HG02970 (cell line): ENCODE data around the gene PLA2G12A.
"Not testable (repeated sequence)": the region's sequence is repeated elsewhere in the genome, so short reads cannot be mapped to it uniquely, and the experiment has no call there.

Experiments used
- ATAC-seq: cut with Tn5 transposase; IDR thresholded peaks from one replicate; pipeline ENCODE4 v1.9.1; 2021; ENCODE audit warnings: mild to moderate bottlenecking, moderate library complexity, moderate number of reproducible peaks; ENCODE audit not compliant: unreplicated experiment, low FRiP score

PLA2G12A gene

DNA sequence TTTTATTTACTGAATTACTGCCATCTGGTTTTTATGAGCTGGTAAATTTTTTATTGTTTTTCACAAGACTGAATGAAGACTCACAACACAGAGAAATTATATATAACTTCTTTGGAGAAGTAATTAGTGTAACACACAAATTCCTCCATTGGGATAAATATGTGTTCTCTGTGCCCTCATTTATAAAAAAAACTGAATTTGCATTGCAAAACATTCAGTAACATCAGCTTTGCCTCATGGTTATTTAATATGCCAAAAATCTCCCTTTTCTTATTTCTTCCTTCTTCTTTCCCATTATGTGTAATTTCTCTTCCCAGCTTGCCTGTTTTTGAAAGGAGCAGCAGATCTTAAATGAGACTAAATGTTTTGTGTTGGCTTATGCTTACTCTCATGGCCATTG, 45.1 kb downstream of the PLA2G12A start:
- ATAC-seq: no peak

DNA sequence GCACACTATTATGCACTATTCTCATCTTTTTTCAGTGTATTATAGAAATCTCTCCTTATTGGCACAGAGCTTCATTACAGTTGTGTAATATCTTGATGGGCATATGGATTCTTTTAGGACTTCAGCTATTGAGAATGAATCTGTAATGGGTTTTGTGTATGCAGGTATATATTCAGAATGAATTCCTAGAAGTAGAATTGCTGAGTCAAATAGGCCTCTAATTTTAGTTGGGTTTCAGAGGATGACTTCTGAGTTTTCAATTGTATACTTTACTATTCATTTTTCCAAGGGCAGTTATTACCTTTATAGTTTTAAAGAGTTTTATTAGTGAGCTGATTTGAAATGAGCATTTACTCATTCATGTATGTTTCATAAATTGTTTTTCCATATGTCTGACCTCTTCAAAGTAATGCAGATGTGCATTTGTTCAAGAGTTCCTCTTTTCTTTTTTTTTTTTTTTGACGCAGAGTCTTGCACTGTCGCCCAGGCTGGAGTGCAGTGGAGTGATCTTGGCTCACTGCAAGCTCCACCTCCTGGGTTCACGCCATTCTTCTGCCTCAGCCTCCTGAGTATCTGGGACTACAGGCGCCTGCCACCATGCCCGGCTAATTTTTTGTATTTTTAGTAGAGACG, 46.1 kb downstream of the PLA2G12A start:
- ATAC-seq: no peak

DNA sequence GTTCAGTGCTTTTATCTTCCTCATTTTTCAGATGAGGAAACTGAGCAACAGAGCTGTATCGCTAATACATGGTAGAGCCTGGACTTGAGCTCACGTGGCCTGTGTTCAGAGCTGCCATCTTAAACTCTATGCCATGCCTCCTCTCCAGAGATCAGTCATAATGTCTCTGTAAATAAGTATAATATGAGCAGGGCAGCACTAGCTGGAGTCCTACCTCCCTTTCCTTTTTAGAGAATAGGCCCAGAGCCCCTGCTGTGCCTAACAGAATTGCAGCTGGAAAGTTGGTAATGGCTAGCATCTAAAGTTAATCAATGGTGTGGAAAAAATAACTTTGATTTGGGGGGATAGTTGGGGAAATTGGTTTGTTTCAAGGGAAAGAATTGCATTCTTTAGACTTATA, 47.0 kb downstream of the PLA2G12A start:
- no peak for ATAC-seq

DNA sequence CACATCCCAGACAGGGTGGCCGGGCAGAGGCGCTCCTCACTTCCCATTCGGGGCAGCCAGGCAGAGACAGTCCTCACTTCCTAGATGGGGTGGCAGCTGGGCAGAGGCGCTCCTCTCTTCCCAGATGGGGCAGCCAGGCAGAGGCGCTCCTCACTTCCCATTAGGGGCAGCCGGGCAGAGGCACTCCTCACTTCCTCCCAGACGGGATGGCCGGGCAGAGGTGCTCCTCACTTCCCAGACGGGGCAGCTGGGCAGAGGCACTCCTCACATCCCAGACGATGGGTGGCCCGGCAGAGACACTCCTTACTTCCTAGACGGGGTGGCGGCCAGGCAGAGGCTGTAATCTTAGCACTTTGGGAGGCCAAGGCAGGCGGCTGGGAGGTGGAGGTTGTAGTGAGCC, 50.9 kb downstream of the PLA2G12A start:
- ATAC-seq: not testable (repeated sequence)

DNA sequence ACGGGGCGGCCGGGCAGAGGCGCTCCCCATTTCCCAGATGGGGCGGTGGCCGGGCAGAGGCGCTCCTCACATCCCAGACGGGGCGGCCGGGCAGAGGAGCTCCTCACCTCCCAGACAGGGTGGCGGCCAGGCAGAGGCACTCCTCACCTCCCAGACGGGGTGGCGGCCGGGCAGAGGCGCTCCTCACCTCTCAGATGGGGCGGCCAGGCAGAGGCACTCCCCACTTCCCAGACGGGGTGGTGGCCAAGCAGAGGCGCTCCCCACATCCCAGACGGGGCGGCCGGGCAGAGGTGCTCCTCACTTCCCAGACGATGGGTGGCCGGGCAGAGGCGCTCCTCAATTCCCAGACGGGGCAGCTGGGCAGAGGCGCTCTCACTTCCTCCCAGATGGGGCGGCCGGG, 51.4 kb downstream of the PLA2G12A start:
- not testable (repeated sequence) for ATAC-seq

DNA sequence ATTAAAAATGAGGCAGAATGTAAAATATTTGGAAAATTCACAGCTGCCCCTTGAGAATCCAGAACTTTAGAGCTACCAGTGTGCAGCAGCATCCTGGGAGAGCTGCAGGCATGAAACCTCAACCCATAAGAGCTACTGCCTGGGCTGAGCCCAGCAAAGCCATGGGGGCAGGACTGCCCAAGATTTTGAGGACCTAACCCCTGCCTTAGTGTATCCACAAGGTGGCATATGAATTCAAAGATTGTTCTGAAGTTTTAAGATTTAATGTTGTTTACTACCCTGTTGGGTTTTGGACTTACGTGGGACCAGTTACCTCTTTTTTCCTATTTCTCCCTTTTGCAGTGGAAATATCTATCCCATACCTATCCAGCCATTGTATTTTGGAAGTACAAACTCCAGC, 53.0 kb downstream of the PLA2G12A start:
- no peak for ATAC-seq

DNA sequence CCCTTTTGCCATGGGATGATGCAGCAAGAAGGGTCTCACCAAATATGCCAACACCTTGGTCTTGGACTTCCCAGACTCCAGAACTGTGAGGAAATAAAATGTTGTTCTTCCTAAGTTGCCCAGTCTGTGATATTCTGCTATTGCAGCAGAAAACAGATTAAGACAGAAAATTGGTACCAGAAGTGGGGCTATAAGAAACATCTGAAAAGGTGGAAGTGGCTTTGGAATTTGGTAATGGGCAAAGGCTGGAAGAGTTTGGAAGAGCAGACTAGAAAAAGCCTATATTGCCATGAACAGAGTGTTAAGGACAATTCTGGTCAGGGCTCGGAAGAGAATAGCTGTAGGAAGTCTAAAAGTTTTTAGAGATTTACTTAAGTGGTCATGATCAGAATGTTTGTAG, 54.0 kb downstream of the PLA2G12A start:
- ATAC-seq: no peak

DNA sequence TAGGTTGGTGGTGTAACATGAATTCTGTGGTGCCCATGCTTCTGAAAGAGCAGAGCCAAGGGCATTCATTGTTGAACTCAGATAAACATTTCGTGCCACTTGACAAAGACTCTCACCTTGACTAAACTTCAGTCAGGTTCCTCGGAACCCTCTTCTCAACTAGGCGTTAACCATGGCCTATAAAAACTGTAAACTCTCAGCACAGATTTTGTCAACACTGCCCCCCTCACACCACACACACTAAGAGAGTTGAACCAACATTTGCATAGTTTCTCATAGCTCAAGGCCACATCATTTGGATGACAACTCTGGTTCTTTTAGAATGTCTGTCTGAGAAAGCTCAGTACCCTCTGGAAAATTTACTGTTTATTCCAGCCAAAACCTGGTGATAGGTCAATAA, 54.7 kb downstream of the PLA2G12A start:
- no peak for ATAC-seq

DNA sequence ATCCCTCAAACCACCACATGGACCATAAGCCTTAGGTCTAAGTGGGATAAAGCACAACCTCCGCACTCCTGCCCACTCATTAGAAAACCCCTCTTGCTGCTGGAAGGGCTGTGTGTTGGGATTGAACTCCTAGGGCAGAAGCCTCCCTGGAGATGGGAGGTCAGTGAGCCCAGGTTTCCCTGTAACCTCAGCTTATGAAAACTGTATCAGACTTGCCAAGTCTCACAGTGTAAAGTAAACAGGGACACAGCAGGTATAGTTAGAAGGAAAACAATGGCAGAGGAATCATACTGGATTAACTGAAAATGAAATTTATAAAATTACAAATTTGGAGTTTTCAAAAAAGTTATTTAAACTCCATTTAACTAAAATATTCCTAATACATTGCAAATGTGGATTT, 56.6 kb downstream of the PLA2G12A start:
- ATAC-seq: no peak

DNA sequence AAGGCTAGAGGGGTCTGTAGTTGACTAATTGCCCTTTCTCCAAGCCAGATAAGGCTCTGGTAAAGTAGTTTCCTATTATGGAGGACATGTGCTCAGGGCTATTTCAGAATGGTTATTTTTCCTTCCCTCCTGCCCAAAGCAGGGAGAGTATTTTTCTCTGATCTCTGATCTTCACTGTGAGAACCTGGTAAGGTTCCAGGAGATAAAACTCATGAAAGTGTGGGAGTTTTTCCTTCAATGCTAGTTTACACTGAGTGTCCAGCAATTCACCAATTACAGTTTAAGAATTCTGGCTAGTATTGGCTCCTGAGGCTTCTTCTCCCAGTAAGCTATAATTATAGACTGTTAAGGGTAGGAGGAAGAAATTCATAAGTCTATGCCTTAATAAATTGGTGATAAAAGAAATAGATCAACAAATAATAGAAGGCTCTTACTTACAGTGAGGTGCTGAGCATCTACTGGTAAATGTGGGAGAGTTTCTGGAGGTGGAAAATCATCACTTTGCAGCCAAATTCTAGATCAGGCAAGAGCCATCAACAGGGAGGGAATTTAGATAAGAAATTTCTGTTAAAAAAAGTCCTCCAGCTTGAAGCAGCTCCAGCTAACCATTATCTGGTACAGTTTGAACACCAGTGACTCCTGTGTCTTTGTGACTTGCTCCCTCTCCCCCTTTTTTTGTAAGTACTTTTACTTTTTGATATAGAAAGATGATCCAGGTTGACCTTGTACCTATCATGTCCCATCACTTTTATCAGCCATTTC, 57.5 kb downstream of the PLA2G12A start:
- no peak for ATAC-seq

DNA sequence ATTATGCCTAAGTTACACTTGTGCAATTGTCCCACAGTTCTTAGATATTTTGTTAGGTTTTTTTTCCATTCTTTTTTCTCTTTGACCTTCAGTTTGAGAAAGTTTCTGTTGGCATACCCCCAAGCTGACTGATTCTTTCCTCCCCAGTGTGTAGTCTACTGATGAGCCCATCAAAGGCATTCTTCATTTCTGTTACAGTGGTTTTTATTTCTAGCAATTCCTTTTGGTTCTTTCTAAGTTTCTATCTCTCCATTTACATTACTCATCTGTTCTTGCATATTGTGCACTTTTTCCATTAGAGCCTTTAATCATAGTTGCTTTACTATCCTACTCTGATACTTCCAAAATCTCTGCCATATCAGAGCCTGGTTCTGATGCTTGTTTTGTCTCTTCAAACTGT, 58.5 kb downstream of the PLA2G12A start:
- no peak for ATAC-seq

DNA sequence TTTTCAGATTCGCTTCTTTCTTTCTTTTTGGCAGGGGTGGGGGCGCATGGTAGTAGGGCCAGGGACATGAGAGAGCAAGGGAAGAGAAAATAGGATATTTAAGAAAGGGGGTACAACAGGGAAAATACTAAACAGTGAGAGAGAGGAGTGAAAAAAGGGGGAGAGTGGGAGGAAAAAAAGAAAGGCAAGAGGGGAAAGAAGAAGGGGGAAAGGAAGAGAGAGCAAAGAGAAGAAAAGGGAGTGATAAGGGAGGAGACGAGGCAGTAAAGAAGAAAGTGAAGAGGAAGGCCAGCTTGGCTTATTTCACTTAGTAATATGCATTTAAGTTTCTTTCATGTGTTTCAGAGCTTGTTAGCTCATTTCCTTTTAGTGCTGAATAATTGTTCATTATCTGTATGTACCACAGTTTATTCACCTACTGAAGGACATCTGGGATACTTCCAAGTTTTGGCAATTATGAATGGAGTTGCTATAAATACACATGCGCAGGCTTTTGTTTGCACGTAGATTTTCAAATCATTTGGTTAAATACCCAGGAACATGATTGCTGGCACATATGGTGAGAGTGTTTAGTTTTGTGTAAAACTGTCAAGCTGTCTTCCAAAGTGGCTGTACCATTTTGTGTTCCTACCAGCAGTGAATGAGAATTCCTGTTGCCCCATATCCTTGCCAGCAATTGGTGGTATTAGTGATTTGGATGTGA, 63.9 kb downstream of the PLA2G12A start:
- ATAC-seq: no peak

DNA sequence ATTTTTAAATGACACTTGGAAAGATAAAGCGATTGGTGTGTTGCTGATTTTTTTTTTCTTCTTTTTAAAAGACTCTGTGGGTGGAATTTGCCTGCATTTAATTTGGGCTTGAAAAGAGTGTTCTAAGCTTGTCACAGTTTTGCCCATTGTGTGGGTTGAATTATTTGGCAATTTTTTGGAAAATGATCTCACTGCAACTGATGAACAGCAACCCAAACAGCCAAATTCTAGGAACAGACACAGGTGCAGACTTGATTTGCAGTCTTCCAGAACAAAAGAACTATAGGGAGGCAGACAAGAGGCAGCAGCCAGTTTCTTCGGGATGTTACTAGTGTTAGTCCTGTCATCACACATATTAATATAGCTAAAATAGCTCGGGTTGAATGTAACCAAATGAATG, 67.1 kb downstream of the PLA2G12A start:
- ATAC-seq: no peak

DNA sequence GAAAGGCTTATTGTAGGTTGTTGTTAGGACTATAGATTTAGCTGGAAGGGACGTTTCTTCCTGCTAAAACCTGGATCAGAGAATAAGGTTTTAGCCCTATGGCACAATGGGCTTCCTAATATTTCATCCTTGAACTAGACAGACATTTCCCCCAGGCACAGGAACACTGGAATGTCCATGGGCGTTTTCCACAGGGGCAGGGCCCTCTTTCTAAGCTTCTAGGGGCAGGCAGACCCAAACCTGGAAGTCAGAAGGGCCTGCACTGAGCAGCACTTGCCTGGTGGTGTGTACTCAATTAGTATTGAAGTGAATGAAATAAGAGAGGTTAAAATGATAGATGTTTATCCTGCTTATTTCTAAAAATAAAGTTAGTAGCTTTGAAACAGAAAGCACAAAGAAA, 67.8 kb downstream of the PLA2G12A start:
- ATAC-seq: no peak
